OCI-LY1 (cell line): ENCODE measurements around the gene ERMARD.

Experiments
- H2AFZ ChIP-seq: fragments of 200-600 bp; sonication (generic), shearing (Covaris generic); 2 replicates; pipeline ENCODE4 v1.6.0; 2014; ENCODE audit warnings: antibody characterized with exemption, mild to moderate bottlenecking, low read length
- H3F3A ChIP-seq: fragments of 200-600 bp; sonication (generic), shearing (Covaris generic); 2 replicates; pipeline ENCODE4 v1.6.0; 2014; ENCODE audit warnings: mild to moderate bottlenecking, antibody characterized with exemption, low read length, moderate library complexity; ENCODE audit not compliant: insufficient read depth
- H3K27ac ChIP-seq: fragments of 200-600 bp; sonication (generic); 2 replicates; pipeline ENCODE4 v1.5.1; 2014; ENCODE audit warnings: low read length, mixed run types, mild to moderate bottlenecking, low read depth; ENCODE audit not compliant: poor library complexity, severe bottlenecking
- H3K27me3 ChIP-seq: fragments of 200-600 bp; sonication (generic); 2 replicates; pipeline ENCODE4 v1.6.0; 2014; ENCODE audit warnings: antibody characterized with exemption, mild to moderate bottlenecking, low read length, moderate library complexity; ENCODE audit not compliant: insufficient read depth
- H3K36me3 ChIP-seq: fragments of 200-600 bp; sonication (generic); 2 replicates; pipeline ENCODE4 v1.6.1; 2014; ENCODE audit warnings: mild to moderate bottlenecking, antibody characterized with exemption, low read length, moderate library complexity, mixed read lengths; ENCODE audit not compliant: insufficient read depth
- H3K4me1 ChIP-seq: fragments of 200-600 bp; sonication (generic); 2 replicates; pipeline ENCODE4 v1.5.1; 2014; ENCODE audit warnings: mild to moderate bottlenecking, low read length, moderate library complexity; ENCODE audit not compliant: insufficient read depth, severe bottlenecking
- H3K4me2 ChIP-seq: fragments of 200-600 bp; sonication (generic), shearing (Covaris generic); 2 replicates; pipeline ENCODE4 v1.6.1; 2014; ENCODE audit warnings: low read length
- H3K4me3 ChIP-seq: fragments of 200-600 bp; sonication (generic); 2 replicates; pipeline ENCODE4 v1.5.1; 2014; ENCODE audit warnings: low read length, low read depth, mild to moderate bottlenecking, mixed read lengths; ENCODE audit not compliant: poor library complexity, severe bottlenecking
- H3K79me2 ChIP-seq: fragments of 200-600 bp; shearing (Covaris generic); 2 replicates; pipeline ENCODE4 v1.6.1; 2016; ENCODE audit warnings: mixed run types, low read length, mixed read lengths; ENCODE audit not compliant: insufficient read depth
- H3K9ac ChIP-seq: fragments of 200-600 bp; sonication (generic), shearing (Covaris generic); 2 replicates; pipeline ENCODE4 v1.6.1; 2014; ENCODE audit warnings: mild to moderate bottlenecking, low read length, mixed read lengths
- H3K9me2 ChIP-seq: fragments of 200-600 bp; sonication (generic), shearing (Covaris generic); 2 replicates; pipeline ENCODE4 v1.6.1; 2014; ENCODE audit warnings: low read depth, mild to moderate bottlenecking, low read length, mixed read lengths
- H3K9me3 ChIP-seq: fragments of 200-600 bp; shearing (Covaris generic); 2 replicates; pipeline ENCODE4 v1.6.1; 2014; ENCODE audit warnings: low read length, mixed read lengths
- H4K20me1 ChIP-seq: fragments of 200-600 bp; sonication (generic), shearing (Covaris generic); 2 replicates; pipeline ENCODE4 v1.6.0; 2016; ENCODE audit warnings: mild to moderate bottlenecking, low read length; ENCODE audit not compliant: insufficient read depth
- EZH2 ChIP-seq: fragments of 200-600 bp; sonication (generic), shearing (Covaris generic); IDR thresholded peaks from 2 replicates; pipeline ENCODE4 v1.8.0; 2017; ENCODE audit warnings: borderline replicate concordance, mixed run types, mild to moderate bottlenecking, antibody characterized with exemption, low read length, moderate library complexity, mixed read lengths
- TF ChIP-seq, protein P1 (sequence below): fragments of 200-600 bp; sonication (generic), shearing (Covaris generic); IDR thresholded peaks from 2 replicates; pipeline ENCODE4 v1.5.1; 2017; ENCODE audit warnings: mild to moderate bottlenecking, antibody characterized with exemption, low read length, moderate library complexity, mixed read lengths

The ERMARD gene

DNA sequence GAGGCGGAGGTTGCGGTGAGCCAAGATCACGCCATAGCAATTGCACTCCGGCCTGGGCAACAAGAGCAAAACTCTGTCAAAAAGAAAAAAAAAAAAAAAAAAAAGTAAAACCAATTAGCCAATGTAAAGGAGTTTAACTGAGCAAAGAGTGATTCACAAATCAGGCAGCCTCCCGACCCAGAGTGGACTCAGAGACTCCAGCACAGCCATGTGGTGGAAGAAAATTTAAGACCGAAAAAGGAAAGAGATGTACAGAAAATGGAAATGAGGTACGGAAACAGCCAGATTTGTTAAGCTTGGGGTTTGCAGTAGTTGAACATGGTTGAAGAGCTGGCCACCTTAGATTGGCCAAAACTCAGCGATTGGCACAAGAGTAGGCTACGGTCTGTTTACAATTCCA lies 51.4 kb downstream of the ERMARD start:
- Histone ChIP-seq H3K9me2 (no peaks in the 10 kb centered on the region), H3K9ac (no peak overlapping the region), H3F3A (no peaks in the 10 kb centered on the region), H3K27ac (no peak overlapping the region), H3K9me3 (no peaks in the 10 kb centered on the region), H3K4me1 (peaks cover 12% of the 10 kb centered on the region), H2AFZ (no peak overlapping the region), H4K20me1 (no peaks in the 10 kb centered on the region), H3K79me2 (no peaks in the 10 kb centered on the region), H3K4me3 (no peak overlapping the region), H3K27me3 (no peaks in the 10 kb centered on the region), H3K36me3 (no peaks in the 10 kb centered on the region), H3K4me2 (peak overlapping the region; percentile 20; the same call in 1 of the 2 replicates)
- no peak for TF ChIP-seq EZH2
- TF ChIP-seq, protein P1, sequence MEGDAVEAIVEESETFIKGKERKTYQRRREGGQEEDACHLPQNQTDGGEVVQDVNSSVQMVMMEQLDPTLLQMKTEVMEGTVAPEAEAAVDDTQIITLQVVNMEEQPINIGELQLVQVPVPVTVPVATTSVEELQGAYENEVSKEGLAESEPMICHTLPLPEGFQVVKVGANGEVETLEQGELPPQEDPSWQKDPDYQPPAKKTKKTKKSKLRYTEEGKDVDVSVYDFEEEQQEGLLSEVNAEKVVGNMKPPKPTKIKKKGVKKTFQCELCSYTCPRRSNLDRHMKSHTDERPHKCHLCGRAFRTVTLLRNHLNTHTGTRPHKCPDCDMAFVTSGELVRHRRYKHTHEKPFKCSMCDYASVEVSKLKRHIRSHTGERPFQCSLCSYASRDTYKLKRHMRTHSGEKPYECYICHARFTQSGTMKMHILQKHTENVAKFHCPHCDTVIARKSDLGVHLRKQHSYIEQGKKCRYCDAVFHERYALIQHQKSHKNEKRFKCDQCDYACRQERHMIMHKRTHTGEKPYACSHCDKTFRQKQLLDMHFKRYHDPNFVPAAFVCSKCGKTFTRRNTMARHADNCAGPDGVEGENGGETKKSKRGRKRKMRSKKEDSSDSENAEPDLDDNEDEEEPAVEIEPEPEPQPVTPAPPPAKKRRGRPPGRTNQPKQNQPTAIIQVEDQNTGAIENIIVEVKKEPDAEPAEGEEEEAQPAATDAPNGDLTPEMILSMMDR: no peak

DNA sequence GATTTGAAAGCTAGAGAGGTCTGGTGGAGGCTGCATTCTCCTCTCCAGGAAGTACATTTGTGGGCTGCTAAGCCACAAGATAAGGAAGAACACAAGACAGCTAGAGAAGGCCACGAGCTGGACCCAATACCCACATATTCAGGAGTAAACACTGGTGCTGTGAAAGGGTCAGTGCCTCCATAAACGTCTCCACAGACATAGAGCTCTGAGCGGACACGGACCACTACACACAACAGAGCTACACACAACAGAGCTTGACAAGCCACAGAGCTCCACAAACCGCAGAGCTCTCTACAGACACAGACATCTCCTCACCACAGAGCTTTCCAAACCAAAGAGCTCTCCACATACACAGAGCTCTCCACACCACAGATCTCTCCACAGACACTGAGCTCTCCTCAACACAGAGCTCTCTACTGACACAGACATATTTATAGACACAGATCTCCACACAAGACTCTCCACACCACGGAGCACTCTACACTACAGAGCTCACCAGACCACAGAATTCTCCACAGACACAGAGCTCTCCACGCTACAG lies 51.9 kb downstream of the ERMARD start:
- H3K4me1 ChIP-seq: peaks cover 12% of the 10 kb centered on the region

DNA sequence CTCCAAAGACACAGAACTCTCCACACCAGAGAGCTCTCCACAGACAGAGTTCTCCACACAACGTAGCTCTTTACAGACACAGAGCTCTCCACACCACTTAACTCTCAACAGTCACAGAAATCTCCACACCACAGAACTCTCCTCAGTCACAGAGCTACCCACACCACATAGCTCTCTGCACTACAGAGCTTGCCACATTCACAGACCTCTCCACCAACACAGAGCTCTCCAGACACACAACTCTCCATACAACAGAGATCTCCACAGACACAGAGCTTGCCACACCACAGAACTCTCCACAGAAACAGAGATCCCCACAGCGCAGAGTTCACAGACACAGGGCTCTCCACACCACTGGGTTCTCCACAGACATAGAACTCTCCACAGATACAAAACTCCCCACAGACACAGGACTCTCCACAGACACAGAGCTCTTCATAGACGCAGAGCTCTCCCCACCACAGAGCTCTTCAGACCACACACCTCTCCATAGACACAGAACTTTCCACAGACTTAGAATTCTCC lies 52.5 kb downstream of the ERMARD start:
- no peak overlapping the region for H3K4me2 ChIP-seq
- TF ChIP-seq EZH2: no peak
- TF ChIP-seq, protein P1: no peak

More for the DNA sequence above, 51.9 kb downstream of the ERMARD start:
- H3K27ac ChIP-seq: no peak overlapping the region
- no peak overlapping the region for H3K4me3 ChIP-seq
- no peak overlapping the region for H3K9ac ChIP-seq
- TF ChIP-seq, protein P1: no peak
- H3K79me2 ChIP-seq: no peaks in the 10 kb centered on the region
- no peak overlapping the region for H2AFZ ChIP-seq
- no peaks in the 10 kb centered on the region for H3F3A ChIP-seq
- no peaks in the 10 kb centered on the region for H3K36me3 ChIP-seq
- H3K4me2 ChIP-seq: peak overlapping the region; percentile 20; the same call in 1 of the 2 replicates
- no peaks in the 10 kb centered on the region for H3K9me2 ChIP-seq
- H4K20me1 ChIP-seq: no peaks in the 10 kb centered on the region
- no peaks in the 10 kb centered on the region for H3K9me3 ChIP-seq
- no peaks in the 10 kb centered on the region for H3K27me3 ChIP-seq

More for the DNA sequence above, 52.5 kb downstream of the ERMARD start:
- H3K9ac ChIP-seq: no peak overlapping the region
- peaks cover 12% of the 10 kb centered on the region for H3K4me1 ChIP-seq
- H3K9me3 ChIP-seq: no peaks in the 10 kb centered on the region
- no peak overlapping the region for H3K4me3 ChIP-seq
- no peak overlapping the region for H3K27ac ChIP-seq
- H4K20me1 ChIP-seq: no peaks in the 10 kb centered on the region
- H3K79me2 ChIP-seq: no peaks in the 10 kb centered on the region
- no peak overlapping the region for H2AFZ ChIP-seq
- no peaks in the 10 kb centered on the region for H3F3A ChIP-seq
- H3K9me2 ChIP-seq: no peaks in the 10 kb centered on the region
- no peaks in the 10 kb centered on the region for H3K27me3 ChIP-seq
- H3K36me3 ChIP-seq: no peaks in the 10 kb centered on the region
